GM21529 (cell line): Measurements from ENCODE around the gene C2orf49.

Source experiments
- ATAC-seq: cut with Tn5 transposase; IDR thresholded peaks from one replicate; pipeline ENCODE4 v1.9.1; 2021; ENCODE audit not compliant: unreplicated experiment

Gene C2orf49

GRCh38 chr2:105337122-105338019 is at the start of gene C2orf49:
TSS of gene C2orf49 (plus strand) at chr2:105337540. CDS start at chr2:105337588, 48 bp downstream.
- peak; percentile 91 for ATAC-seq

- peak; percentile 79 for ATAC-seq
Measured at GRCh38 chr2:105287692-105288091, 49.6 kb upstream of the C2orf49 start.

GRCh38 chr2:105288133-105288532 is 49.2 kb upstream of the C2orf49 start:
- no peak for ATAC-seq

GRCh38 chr2:105290981-105291660 is 46.2 kb upstream of the C2orf49 start:
- ATAC-seq: no peak

GRCh38 chr2:105291981-105292380 is 45.4 kb upstream of the C2orf49 start:
- no peak for ATAC-seq

GRCh38 chr2:105294046-105294445 is 43.3 kb upstream of the C2orf49 start:
- ATAC-seq: no peak

- ATAC-seq: peak; percentile 61
Measured at GRCh38 chr2:105294844-105295481, 42.4 kb upstream of the C2orf49 start.

- no peak for ATAC-seq
Measured at GRCh38 chr2:105296017-105296611, 41.2 kb upstream of the C2orf49 start.

GRCh38 chr2:105297216-105297615 is 40.1 kb upstream of the C2orf49 start:
- no peak for ATAC-seq

GRCh38 chr2:105298017-105298416 is 39.3 kb upstream of the C2orf49 start:
- ATAC-seq: no peak

GRCh38 chr2:105299290-105299689 is 38.0 kb upstream of the C2orf49 start:
- ATAC-seq: no peak

GRCh38 chr2:105301646-105302045 is 35.7 kb upstream of the C2orf49 start:
- ATAC-seq: no peak

- no peak for ATAC-seq
Measured at GRCh38 chr2:105307146-105307545, 30.2 kb upstream of the C2orf49 start.

- no peak for ATAC-seq
Measured at GRCh38 chr2:105307550-105307949, 29.8 kb upstream of the C2orf49 start.

GRCh38 chr2:105307962-105308361 is 29.4 kb upstream of the C2orf49 start:
- no peak for ATAC-seq

- no peak for ATAC-seq
Measured at GRCh38 chr2:105308382-105309146, 28.8 kb upstream of the C2orf49 start.

GRCh38 chr2:105309147-105309545 is 28.2 kb upstream of the C2orf49 start:
- no peak for ATAC-seq

- no peak for ATAC-seq
Measured at GRCh38 chr2:105313877-105314276, 23.5 kb upstream of the C2orf49 start.

- ATAC-seq: peak; percentile 53
Measured at GRCh38 chr2:105315314-105315713, 22.0 kb upstream of the C2orf49 start.

- no peak for ATAC-seq
Measured at GRCh38 chr2:105317937-105318336, 19.4 kb upstream of the C2orf49 start.
